Measurements from ENCODE around the gene MAP2K5. TPM values are rescaled to one million over a fixed set of nuclear protein-coding genes. Genes with fewer than 3 reads are reported as not detected.

MAP2K5 gene
- polyA plus RNA-seq, 1 donor from 2014 or later, result 12.1 TPM

GRCh38 chr15:67774626-67775025 is 232.1 kb downstream of the MAP2K5 start:
- no peaks in the 10 kb centered on the region for H3K36me3 ChIP-seq (ENCODE audit: insufficient read depth, low read length)
- H3K79me2 ChIP-seq (replicated peaks; ENCODE audit: insufficient read depth, low read length), result no peaks in the 10 kb centered on the region
- no peak overlapping the region for H3K27ac ChIP-seq (ENCODE audit: low read length)
- TF ChIP-seq REST (IDR thresholded peaks at IDR 0.05; ENCODE audit: borderline replicate concordance) (no peak), SMC3 (conservative IDR thresholded peaks at IDR 0.05; ENCODE audit: poor library complexity) (no peak), CTCF (IDR thresholded peaks at IDR 0.05; ENCODE audit: poor library complexity, severe bottlenecking) (no peak), MXI1 (conservative IDR thresholded peaks at IDR 0.05; ENCODE audit: poor library complexity, severe bottlenecking) (no peak), POLR2AphosphoS5 (IDR thresholded peaks at IDR 0.05) (no peak), EZH2 (IDR thresholded peaks at IDR 0.05; ENCODE audit: borderline replicate concordance, insufficient read depth, low read length, poor library complexity, severe bottlenecking) (no peak), RAD21 (conservative IDR thresholded peaks at IDR 0.05) (no peak), TAF1 (IDR thresholded peaks at IDR 0.05; ENCODE audit: low read depth) (no peak), EP300 (conservative IDR thresholded peaks at IDR 0.05; ENCODE audit: poor library complexity, severe bottlenecking) (no peak)
- no peaks in the 10 kb centered on the region for H3K9me3 ChIP-seq (ENCODE audit: low read length)
- H3K9me2 ChIP-seq (ENCODE audit: insufficient read depth, low read length), result no peaks in the 10 kb centered on the region
- H3K9ac ChIP-seq (ENCODE audit: low read length), result no peak overlapping the region
- no peaks in the 10 kb centered on the region for H3F3A ChIP-seq (ENCODE audit: insufficient read depth, low read length, poor library complexity, severe bottlenecking)
- H3K4me3 ChIP-seq (ENCODE audit: low read length), result no peak overlapping the region
- no peaks in the 10 kb centered on the region for H4K20me1 ChIP-seq (ENCODE audit: insufficient read depth)
- H3K27me3 ChIP-seq (ENCODE audit: insufficient read depth, low read depth, low read length), result peaks cover 6% of the 10 kb centered on the region
- H3K4me2 ChIP-seq (ENCODE audit: low read length), result no peak overlapping the region
- no peak overlapping the region for H2AFZ ChIP-seq (ENCODE audit: low read depth, low read length)

- H3F3A ChIP-seq (ENCODE audit: insufficient read depth, low read length, poor library complexity, severe bottlenecking), result no peaks in the 10 kb centered on the region
- H3K27me3 ChIP-seq (ENCODE audit: insufficient read depth, low read depth, low read length), result peaks cover 6% of the 10 kb centered on the region
- no peak overlapping the region for H3K4me3 ChIP-seq (ENCODE audit: low read length)
- H3K4me2 ChIP-seq (ENCODE audit: low read length), result no peak overlapping the region
- H3K9me3 ChIP-seq (ENCODE audit: low read length), result no peaks in the 10 kb centered on the region
- no peak overlapping the region for H2AFZ ChIP-seq (ENCODE audit: low read depth, low read length)
- no peak overlapping the region for H3K27ac ChIP-seq (ENCODE audit: low read length)
- H3K79me2 ChIP-seq (replicated peaks; ENCODE audit: insufficient read depth, low read length), result no peaks in the 10 kb centered on the region
- TF ChIP-seq RAD21 (conservative IDR thresholded peaks at IDR 0.05) (no peak), EZH2 (IDR thresholded peaks at IDR 0.05; ENCODE audit: borderline replicate concordance, insufficient read depth, low read length, poor library complexity, severe bottlenecking) (no peak), TAF1 (IDR thresholded peaks at IDR 0.05; ENCODE audit: low read depth) (no peak), CTCF (IDR thresholded peaks at IDR 0.05; ENCODE audit: poor library complexity, severe bottlenecking) (no peak), REST (IDR thresholded peaks at IDR 0.05; ENCODE audit: borderline replicate concordance) (no peak), MXI1 (conservative IDR thresholded peaks at IDR 0.05; ENCODE audit: poor library complexity, severe bottlenecking) (no peak), EP300 (conservative IDR thresholded peaks at IDR 0.05; ENCODE audit: poor library complexity, severe bottlenecking) (no peak), POLR2AphosphoS5 (IDR thresholded peaks at IDR 0.05) (no peak), SMC3 (conservative IDR thresholded peaks at IDR 0.05; ENCODE audit: poor library complexity) (no peak)
- no peaks in the 10 kb centered on the region for H3K36me3 ChIP-seq (ENCODE audit: insufficient read depth, low read length)
- H4K20me1 ChIP-seq (ENCODE audit: insufficient read depth), result no peaks in the 10 kb centered on the region
- H3K9me2 ChIP-seq (ENCODE audit: insufficient read depth, low read length), result no peaks in the 10 kb centered on the region
- no peak overlapping the region for H3K9ac ChIP-seq (ENCODE audit: low read length)
These were observed 232.7 kb downstream of the MAP2K5 start for GRCh38 chr15:67775250-67775649.
